GM19467 (cell line): ENCODE results near the gene PRAME.
"Not testable (repeated sequence)": the region's sequence is repeated elsewhere in the genome, so short reads cannot be mapped to it uniquely, and the experiment has no call there.

Source experiments
- ATAC-seq: cut with Tn5 transposase; IDR thresholded peaks from one replicate; pipeline ENCODE4 v1.9.1; 2021; ENCODE audit warnings: mild to moderate bottlenecking, moderate library complexity; ENCODE audit not compliant: unreplicated experiment

The PRAME gene

DNA sequence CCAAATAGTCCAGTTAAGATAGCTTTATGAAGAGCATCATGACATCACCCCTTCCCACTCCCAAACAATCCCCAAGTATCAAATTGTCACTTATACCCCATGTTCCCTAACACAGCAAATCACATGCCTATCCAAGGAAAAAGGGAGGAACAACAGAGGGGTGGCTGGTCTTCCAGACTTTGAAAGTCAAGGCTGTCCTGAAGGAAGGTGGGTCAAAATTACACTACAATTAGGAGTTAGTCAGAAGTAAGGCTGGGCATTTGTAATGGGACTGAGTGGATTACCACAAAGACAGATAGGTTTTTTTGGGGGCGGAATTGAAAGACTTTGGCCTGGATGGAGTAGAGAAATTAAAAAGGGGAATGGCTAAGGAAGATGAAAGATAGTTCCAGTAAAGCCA lies 5.9 kb downstream of the PRAME start:
- no peak for ATAC-seq

DNA sequence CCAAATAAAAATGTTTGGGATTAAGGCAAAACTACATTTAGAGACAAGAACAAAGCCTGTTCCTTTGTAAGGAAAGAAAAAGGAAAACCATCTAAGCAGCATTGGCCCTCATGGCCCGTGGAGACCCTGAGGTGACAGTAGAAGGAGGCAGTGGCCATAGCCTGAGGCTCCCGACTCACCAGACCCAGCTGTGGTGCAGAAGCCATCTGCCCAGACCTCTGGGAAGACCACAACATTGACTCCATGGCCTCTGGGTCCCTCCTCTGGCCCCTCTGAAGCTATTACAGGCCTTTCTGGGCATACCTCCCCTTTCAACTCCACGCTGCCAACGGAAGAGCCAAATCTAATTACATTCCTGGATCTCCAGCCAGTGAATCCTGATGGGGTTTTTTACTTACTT lies 6.4 kb downstream of the PRAME start:
- ATAC-seq: no peak

DNA sequence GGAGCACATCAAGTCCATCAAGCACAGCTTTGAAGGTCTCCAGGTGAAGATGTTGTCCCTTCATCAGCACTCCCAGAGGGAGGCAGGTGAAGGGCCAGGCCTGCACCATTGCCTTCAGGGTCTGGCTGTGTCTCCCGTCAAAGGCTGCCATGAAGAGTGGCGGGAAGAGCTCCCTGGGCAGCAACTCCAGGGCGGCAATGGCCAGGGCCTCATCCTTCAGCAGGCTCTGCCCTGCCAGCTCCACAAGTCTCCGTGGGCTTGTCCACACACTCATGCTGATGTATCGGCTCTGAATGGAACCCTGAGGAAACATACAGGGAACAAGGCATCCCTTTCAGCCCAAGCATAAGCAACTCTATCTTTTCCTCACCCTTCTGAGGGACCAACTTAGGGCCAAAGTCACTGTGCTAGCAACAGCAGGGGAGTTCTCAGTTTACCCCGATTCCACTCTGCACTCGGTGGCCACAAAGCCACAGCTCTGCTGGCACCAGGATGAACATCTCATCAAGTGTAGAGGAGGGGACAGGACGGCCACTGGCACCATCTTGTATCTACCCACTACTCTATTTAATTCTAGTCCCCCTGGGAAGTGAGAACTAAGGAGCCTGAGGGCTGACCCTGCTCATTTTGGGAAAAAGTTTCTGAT lies 8.2 kb downstream of the PRAME start:
- ATAC-seq: no peak

DNA sequence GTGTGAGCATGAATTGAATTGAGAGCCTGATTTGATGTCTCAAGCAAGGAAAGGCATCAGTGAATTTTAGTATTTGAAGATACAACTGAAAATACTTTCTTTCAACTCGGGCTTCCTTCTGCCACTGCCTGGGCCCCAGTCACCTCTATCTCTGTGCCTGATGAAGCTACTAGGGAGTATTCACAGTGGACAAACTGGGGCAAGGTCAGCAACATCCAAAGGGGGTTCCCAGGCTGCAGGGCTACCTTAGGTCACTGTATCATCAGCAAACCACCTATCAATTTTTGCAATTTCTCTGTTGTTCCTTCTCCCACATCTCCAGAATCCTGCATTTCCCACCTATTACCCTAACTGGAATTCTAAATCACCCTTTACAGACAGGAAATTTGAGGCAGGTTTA lies 10.2 kb downstream of the PRAME start:
- ATAC-seq: no peak

DNA sequence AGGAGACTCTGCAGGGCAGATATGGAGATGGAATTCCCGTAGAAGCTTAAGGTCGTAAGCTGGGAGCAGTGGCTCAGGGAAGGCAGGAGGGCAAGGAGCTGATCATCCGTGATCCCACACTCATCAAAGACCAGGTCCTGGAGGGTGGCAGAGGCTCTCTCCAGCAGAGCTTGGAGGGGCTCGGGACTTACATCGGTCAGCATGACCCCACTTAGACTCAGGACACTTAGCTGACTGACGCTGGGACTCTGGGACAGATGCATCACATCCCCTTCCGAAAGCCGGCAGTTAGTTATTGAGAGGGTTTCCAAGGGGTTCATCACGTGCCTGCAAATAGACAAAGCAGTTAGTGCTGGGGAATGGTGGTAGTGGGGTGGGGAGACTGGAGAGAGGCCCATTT lies 10.7 kb downstream of the PRAME start:
- no peak for ATAC-seq

DNA sequence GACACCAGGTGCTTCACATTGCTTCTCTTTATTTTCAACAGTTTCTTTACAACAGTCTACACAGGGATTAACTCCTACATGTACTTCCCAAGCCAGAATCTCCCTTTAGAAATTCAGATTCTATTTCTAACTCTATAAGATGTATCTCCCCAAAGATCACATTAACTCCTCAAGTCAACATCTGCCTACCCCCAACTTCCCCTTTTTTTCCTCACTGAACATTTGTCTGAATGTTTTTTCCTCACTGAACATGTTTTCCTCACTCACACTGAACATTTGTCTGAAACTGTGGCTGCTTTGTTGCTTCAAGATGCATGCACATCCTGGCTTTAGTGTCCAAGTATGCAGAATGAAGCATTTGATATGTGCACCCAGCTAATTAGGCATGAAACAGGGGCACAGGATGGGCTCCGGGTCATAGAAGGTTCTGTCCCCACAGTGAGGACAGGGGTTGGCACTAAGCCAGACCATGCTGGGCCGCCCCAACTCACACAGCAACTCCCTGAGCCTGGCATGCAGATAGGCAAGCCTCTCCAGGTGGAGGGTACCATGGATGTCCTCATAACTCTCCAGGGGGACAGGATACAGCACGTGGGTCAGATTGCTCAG lies 11.3 kb downstream of the PRAME start:
- ATAC-seq: no peak

DNA sequence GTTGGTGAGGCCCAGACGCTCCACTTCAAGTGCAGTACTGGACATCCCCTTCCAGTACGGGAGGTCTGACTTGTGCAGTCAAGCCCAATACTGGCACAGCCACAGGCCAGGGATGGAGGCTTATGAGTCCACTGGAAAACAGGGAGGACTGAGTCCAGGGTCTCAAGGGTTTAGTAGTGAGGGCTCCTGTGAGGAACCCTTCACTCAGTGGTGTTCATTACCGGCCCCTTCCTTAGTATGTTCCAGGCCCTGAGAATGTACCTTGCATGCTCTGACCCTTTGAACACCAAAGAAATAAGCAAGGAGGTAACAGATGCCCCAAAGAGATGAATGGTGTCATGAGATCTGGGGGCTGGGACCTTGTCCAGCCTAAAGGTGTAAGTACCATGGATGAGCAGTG lies 11.8 kb downstream of the PRAME start:
- ATAC-seq: no peak

DNA sequence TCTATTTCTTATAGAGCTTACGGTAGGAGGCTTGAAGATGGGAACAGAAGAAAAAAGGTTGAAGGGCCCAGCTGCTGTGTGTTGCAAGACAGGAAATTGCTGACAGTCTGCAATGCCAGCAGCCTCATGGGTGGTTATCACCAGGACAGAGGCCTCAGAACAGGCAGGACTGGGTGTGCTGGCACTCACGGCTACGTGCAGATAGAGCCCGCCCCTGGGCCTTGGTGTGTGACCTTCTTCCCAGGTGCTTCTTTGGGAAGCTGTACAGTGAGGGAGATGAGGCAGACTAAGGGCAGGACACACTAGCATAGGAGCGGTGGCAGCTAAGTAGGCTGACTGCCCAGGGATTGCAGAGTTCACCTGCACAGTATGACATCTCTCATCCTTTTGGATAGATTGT lies 12.6 kb downstream of the PRAME start:
- no peak for ATAC-seq

DNA sequence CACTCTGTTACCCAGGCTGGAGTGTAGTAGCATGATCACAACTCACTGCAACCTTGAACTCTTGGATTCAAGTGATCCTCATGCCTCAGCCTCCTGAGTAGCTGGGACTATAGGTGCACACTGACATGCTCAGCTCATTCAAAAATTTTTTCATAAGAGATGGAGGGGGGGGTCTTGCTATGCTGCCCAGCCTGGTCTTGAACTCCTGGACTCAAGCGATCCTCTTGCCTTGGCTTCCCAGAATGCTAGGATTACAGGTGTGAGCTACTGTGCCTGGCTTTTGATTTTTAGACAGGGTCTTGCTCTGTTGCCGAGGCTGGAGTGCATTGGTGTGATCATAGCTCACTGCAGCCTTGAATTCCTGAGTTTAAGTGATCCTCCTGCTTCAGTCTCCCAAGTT lies 14.0 kb downstream of the PRAME start:
- ATAC-seq: no peak

DNA sequence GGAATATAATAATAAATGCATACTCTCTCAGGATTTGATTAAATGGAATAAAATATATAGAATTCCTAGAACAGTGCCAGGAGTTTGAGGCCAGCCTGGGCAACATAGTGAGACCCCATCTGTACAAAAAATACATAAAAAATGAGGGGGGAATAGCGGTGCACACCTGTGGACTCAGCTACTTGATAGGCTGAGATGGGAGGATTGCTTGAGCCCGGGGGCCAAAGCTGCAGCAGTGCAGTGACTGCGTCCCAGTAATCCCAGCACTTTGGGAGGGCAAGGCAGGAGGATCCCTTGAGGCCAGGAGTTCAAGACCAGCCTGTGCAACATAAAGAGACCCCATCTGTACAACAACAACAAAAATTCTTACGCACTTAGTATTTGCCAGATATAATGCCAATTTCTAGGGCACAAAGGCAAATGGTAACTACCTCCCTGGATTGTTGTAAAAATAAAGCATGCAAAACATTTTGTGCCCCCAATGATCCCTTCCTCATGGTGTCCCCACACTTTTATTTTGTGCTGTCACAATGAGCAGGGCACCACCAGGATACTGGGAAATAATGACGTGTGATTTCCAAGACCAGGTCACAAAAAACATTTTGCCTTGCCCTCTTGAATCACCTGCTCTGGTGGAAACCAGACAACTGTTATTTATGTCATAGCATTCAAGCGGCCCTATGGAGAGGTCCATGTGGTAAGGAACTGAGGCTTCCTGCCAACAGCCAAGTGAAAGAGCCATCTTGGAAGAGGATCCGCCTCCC lies 20.7 kb downstream of the PRAME start:
- ATAC-seq: no peak

DNA sequence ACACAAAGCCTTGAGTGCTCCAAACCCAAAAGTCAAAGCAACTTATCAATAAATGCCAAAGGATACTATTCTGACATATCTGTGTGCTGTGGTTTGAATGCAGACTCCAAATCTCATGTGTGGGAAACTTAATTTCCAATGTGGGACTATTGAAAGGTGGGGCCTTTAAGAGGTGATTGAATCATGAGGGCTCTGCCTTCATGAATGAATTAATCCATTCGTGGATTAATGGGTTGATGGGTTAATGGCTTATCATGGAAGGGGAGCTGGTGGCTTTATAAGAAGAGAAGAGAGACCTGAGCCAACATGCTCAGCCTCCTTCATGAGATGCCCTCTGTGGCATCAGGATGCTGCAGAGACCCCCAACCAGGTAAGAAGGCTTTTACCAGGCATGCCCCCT lies 22.1 kb downstream of the PRAME start:
- no peak for ATAC-seq

DNA sequence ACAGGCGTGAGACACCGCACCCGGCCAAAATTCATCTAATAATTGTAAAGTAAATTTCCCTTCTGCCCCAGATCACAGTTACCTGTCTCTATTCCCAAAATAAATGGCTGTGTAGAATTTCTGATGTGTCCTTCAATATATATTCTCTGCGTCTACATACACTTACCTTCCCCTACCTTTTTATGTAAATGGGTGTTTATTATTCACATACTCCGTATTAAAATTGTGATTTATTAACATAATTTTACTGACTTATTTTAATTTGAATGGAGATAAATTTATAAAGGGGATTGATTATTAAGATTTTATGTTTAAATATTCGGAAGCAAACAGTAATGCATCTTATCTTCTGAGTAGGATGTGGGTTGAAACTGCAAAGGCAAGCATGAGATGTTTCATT lies 22.6 kb downstream of the PRAME start:
- ATAC-seq: no peak

DNA sequence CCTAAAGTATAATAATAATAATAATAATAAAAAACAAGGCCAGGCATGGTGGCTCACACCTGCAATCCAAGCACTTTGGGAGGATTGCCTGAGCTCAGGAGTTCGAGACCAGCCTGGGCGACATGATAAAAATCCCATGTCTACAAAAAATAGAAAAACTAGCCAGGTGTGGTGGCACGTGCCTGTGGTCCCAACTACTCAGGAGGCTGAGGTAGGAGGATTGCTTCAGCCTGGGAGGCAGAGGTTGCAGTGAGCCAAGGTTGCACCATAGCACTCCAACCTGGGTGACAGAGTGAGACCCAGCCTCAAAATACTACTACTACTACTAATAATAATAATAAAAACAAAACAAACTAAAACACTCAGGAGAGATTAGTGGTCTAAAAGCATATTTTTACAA lies 23.4 kb downstream of the PRAME start:
- no peak for ATAC-seq

DNA sequence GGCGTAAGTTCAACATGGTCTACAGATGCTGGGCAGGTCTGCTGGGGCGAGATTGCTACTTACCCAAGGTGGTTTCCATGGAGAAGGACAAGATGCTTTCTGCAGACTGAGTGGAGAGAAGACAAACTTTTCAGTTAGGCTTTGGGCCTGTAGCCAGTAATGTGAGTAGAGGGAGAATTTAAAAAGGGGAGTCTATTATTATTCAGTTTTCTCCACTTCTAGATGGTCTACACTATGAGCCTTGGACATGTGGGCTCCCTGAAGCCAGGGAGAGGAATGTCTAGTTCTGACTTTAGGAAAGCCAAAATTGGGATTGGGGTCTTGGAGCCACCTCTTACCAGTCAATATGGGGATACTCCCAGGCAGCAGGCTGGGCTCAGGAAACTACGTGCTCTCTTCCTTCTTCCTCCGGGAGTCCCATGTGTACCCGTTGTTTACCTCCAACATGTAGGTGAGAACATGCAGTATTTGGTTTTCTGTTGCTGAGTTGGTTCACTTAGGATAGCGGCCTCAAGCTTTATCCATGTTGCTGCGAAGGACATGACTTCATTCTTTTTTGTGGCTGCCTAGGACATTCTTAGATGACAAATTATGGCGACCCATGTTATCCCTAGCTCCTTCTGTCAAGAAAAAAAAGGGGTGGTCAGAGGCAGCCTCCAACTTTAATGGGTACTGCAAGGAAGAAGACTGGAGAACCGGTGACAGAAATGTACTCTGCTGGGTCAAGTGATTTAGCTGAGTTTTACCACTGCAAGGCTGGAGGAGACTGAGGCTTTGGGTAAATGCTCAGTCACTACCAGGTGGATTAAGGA lies 24.3 kb downstream of the PRAME start:
- no peak for ATAC-seq

DNA sequence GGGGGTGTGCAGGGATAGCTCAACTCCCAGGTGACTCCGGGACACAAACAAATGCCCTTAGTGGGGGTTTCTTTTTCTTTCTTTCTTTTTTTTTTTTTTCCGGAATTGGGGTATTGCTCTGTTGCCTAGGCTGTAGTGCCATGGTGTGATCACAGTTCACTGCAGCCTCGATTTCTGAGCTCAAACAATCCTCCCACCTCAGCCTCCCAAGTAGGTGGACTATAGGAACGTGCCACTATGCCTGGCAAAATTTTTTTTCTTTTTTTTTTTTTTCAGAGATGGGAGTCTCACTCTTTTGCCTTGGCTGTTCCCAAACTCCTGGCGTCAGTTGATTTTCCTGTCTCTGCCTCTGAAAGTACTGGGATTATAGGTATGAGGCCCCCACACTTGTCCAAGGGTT lies 25.2 kb downstream of the PRAME start:
- ATAC-seq: no peak

DNA sequence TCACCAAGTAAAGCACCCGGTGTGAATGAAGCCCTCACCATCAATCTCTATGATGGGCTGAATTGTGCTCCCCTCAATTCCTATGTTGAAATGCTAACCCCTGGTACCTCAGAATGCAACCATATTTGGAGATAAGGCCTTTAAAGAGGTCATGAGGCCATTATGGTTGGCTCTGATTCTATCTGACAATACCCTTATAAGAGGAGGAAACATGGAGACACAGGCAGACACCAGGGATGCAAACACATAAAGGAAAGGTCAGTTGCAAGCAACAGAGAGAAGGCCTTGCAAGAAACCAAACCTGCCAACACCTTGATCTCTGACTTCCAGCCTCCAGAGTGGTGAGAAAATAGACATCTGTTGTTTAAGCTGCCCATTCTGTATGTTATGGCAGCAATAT lies 25.6 kb downstream of the PRAME start:
- no peak for ATAC-seq

DNA sequence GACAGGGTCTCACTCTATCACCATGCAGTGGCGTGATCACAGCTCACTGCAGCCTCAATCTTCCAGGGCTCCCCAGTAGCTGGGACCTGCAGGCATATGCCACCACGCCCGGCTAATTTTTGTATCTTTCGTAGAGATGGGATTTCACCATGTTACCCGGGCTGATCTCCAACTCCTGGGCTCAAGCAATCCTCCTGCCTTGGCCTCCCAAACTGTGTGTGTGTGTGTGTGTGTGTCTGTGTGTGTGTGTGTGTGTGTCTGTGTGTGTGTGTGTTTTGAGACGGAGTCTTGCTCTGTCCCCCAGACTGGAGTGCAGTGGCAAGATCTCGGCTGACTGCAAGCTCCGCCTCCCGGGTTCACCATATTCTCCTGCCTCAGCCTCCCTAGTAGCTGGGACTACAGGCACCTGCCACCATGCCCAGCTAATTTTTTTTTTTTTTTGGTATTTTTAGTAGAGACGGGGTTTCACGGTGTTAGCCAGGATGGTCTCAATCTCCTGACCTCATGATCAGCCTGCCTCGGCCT lies 26.5 kb downstream of the PRAME start:
- ATAC-seq: not testable (repeated sequence)

DNA sequence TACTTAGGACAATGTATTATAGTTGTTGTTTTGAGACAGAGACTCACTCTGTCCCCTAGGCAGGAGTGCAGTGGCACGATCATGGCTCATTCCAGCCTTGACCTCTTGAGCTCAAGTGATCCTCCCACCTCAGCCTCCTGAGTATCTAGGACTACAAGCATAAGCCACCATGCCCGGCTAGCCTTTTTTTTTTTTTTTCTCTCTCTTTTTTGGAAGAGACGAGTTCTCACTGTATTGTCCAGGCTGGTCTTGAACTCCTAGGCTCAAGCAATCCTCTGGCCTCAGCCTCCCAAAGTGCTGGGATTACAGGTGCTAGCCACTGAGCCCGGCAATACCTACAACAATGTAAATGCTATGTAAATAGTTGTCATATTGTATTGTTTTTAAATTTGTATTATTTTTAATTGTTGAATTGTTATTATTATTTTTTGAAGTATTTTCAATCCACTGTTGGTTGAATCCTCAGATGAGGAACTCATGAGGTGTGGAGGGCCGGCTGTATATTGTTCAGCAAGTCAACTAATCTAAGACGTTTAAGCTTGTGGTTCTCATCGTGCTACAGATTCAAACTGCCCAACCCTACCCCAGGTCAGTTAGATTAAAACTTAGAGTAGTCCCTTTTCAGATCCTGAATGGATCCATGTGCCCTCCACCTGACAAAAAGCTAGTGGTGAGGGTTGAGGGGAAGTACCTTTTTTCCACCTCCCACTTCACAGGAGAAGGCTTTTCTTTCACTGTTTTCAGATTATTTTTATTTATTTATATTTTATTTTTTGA lies 27.1 kb downstream of the PRAME start:
- no peak for ATAC-seq

DNA sequence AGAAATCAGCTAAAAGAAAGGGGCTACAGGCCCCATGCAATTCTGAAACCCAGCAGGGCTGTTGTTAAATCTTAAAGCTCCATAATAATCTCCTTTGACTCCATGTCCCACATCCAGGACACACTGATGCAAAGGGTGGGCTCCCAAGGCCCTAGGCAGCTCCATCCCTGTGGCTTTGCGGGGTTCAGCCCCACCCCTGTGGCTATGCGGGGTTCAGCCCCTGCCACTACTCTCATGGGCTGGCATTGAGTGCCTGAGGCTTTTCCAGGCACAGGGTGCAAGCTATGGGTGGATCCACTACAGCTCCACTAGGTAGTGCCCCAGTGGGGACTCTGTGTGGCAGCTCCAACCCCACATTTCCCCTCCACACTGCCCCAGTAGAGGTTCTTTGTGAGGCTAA lies 30.3 kb downstream of the PRAME start:
- ATAC-seq: no peak

DNA sequence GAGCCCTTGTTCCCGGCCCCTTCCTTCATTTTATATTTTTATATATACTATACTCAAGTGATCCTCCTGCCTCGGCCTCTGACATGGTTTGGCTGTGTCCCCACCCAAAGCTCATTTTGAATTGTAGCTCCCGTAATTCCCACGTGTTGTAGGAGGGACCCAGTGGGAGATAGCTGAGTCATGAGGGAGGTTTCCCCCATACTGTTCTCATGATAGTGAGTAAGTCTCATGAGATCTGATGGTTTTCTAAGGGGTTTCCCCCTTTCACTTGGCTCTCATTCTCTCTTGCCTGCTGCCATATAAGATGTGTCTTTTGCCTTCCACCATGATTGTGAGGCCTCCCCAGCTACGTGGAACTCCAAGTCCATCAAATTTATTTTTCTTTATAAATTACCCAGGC lies 31.8 kb downstream of the PRAME start:
- no peak for ATAC-seq
